Activated CD4-positive, alpha-beta memory T cell treated with anti-CD3 and anti-CD28 coated beads, Interleukin-2, amount 10 ng/mL, durations not matched to agents 7 days and 5 days (primary cell): ENCODE measurements around the gene SPOCK1. TPM values are rescaled to one million over a fixed set of nuclear protein-coding genes. Genes with fewer than 3 reads are reported as not detected.

Experiments used
- CTCF ChIA-PET: fragments of 350-600 bp; sonication (Branson Sonifier 250); formaldehyde crosslinking; loops from one replicate; lab custom pipeline; 2021; ENCODE audit warnings: antibody characterized with exemption, inconsistent platforms; lab: Charles Lee
- POLR2A ChIA-PET: fragments of 350-600 bp; sonication (Branson Sonifier 250); formaldehyde crosslinking; loops from one replicate; lab custom pipeline; 2021; ENCODE audit warnings: antibody characterized with exemption; lab: Charles Lee
- DNase-seq: peaks from one replicate; pipeline ENCODE4 v3.0.0-alpha.2; 2020
- H3K27ac Mint-ChIP-seq: one replicate; pipeline ENCODE4 v1.8.0; 2021; ENCODE audit warnings: mild to moderate bottlenecking, mixed read lengths
- H3K27me3 Mint-ChIP-seq: one replicate; pipeline ENCODE4 v1.8.0; 2021; ENCODE audit warnings: mixed read lengths
- H3K36me3 Mint-ChIP-seq: one replicate; pipeline ENCODE4 v1.8.0; 2021; ENCODE audit warnings: low read depth, mixed read lengths
- H3K4me1 Mint-ChIP-seq: one replicate; pipeline ENCODE4 v1.8.0; 2021; ENCODE audit warnings: mixed read lengths
- H3K4me3 Mint-ChIP-seq: one replicate; pipeline ENCODE4 v1.8.0; 2021; ENCODE audit warnings: mild to moderate bottlenecking, mixed read lengths
- H3K9me3 Mint-ChIP-seq: one replicate; pipeline ENCODE4 v1.8.0; 2021; ENCODE audit warnings: mixed read lengths
- total RNA-seq, 2 experiments: library from RNA; stranded (reverse); gene quantifications; one replicate each; pipeline ENCODE4 v1.2.3, GENCODE V29; 2021

Gene SPOCK1
- total RNA-seq, 2 experiments from 2014 or later, result 0.73 to 0.86 TPM

GRCh38 chr5:137352095-137352494, 147.0 kb downstream of the SPOCK1 start:
- H3K4me3 Mint-ChIP-seq, result no peak overlapping the region
- H3K27ac Mint-ChIP-seq, result no peak overlapping the region
- POLR2A ChIA-PET, result no interaction called here
- no peaks in the 10 kb centered on the region for H3K4me1 Mint-ChIP-seq
- no peak for DNase-seq
- CTCF ChIA-PET, result no interaction called here
- H3K36me3 Mint-ChIP-seq, result no peaks in the 10 kb centered on the region
- no peaks in the 10 kb centered on the region for H3K9me3 Mint-ChIP-seq
- peaks cover 2% of the 10 kb centered on the region for H3K27me3 Mint-ChIP-seq

GRCh38 chr5:137350791-137351190, 148.3 kb downstream of the SPOCK1 start:
- ChIA-PET POLR2A (no interaction called here), CTCF (no interaction called here)
- Mint-ChIP-seq H3K4me3 (no peak overlapping the region), H3K36me3 (no peaks in the 10 kb centered on the region), H3K4me1 (no peaks in the 10 kb centered on the region), H3K27ac (no peak overlapping the region), H3K27me3 (peaks cover 2% of the 10 kb centered on the region), H3K9me3 (no peaks in the 10 kb centered on the region)
- DNase-seq, result no peak

GRCh38 chr5:137348759-137349158, 150.4 kb downstream of the SPOCK1 start:
- no peaks in the 10 kb centered on the region for H3K4me1 Mint-ChIP-seq
- no peak overlapping the region for H3K27ac Mint-ChIP-seq
- no peaks in the 10 kb centered on the region for H3K9me3 Mint-ChIP-seq
- no peak for DNase-seq
- ChIA-PET CTCF (no interaction called here), POLR2A (no interaction called here)
- no peaks in the 10 kb centered on the region for H3K36me3 Mint-ChIP-seq
- no peak overlapping the region for H3K4me3 Mint-ChIP-seq
- no peaks in the 10 kb centered on the region for H3K27me3 Mint-ChIP-seq

GRCh38 chr5:137347865-137348264, 151.3 kb downstream of the SPOCK1 start:
- no peaks in the 10 kb centered on the region for H3K9me3 Mint-ChIP-seq
- no peaks in the 10 kb centered on the region for H3K36me3 Mint-ChIP-seq
- CTCF ChIA-PET, result no interaction called here
- H3K4me1 Mint-ChIP-seq, result no peaks in the 10 kb centered on the region
- H3K27me3 Mint-ChIP-seq, result no peaks in the 10 kb centered on the region
- POLR2A ChIA-PET, result no interaction called here
- no peak overlapping the region for H3K4me3 Mint-ChIP-seq
- H3K27ac Mint-ChIP-seq, result no peak overlapping the region
- DNase-seq, result no peak

GRCh38 chr5:137346281-137346680, 152.8 kb downstream of the SPOCK1 start:
- DNase-seq, result no peak
- H3K36me3 Mint-ChIP-seq, result no peaks in the 10 kb centered on the region
- CTCF ChIA-PET, result interaction anchor here (1.4 kb wide), 1 partner anchor 151 kb away, joined by 4 read pairs; no protein-coding TSS in a partner anchor
- no peaks in the 10 kb centered on the region for H3K4me1 Mint-ChIP-seq
- no peak overlapping the region for H3K4me3 Mint-ChIP-seq
- no peak overlapping the region for H3K27ac Mint-ChIP-seq
- H3K27me3 Mint-ChIP-seq, result no peaks in the 10 kb centered on the region
- POLR2A ChIA-PET, result no interaction called here
- H3K9me3 Mint-ChIP-seq, result no peaks in the 10 kb centered on the region

GRCh38 chr5:137345396-137345795, 153.7 kb downstream of the SPOCK1 start:
- no peaks in the 10 kb centered on the region for H3K9me3 Mint-ChIP-seq
- no peaks in the 10 kb centered on the region for H3K27me3 Mint-ChIP-seq
- no peak overlapping the region for H3K4me3 Mint-ChIP-seq
- no peaks in the 10 kb centered on the region for H3K4me1 Mint-ChIP-seq
- H3K27ac Mint-ChIP-seq, result no peak overlapping the region
- ChIA-PET POLR2A (no interaction called here), CTCF (interaction anchor here (0.7 to 1.7 kb wide), 11 partner anchors 8 to 396 kb away, joined by 3 to 12 read pairs (median 3); partner anchors contain the start of gene SPOCK1)
- DNase-seq, result no peak
- no peaks in the 10 kb centered on the region for H3K36me3 Mint-ChIP-seq

GRCh38 chr5:137344723-137345322, 154.3 kb downstream of the SPOCK1 start:
- peak; percentile 20 for DNase-seq
- ChIA-PET CTCF (interaction anchor here (0.7 to 1.7 kb wide), 11 partner anchors 8 to 397 kb away, joined by 3 to 12 read pairs (median 3); partner anchors contain the start of gene SPOCK1), POLR2A (no interaction called here)
- Mint-ChIP-seq H3K4me1 (no peaks in the 10 kb centered on the region), H3K27me3 (no peaks in the 10 kb centered on the region), H3K4me3 (no peak overlapping the region), H3K36me3 (no peaks in the 10 kb centered on the region), H3K9me3 (no peaks in the 10 kb centered on the region), H3K27ac (no peak overlapping the region)

- CTCF ChIA-PET, result interaction anchor here (1.7 kb wide), 1 partner anchor 24 kb away, joined by 12 read pairs; no protein-coding TSS in a partner anchor
- Mint-ChIP-seq H3K27ac (no peak overlapping the region), H3K4me3 (no peak overlapping the region), H3K36me3 (no peaks in the 10 kb centered on the region), H3K9me3 (no peaks in the 10 kb centered on the region), H3K4me1 (no peaks in the 10 kb centered on the region), H3K27me3 (no peaks in the 10 kb centered on the region)
- POLR2A ChIA-PET, result no interaction called here
- DNase-seq, result no peak
Observed at GRCh38 chr5:137344021-137344420, 155.1 kb downstream of the SPOCK1 start.

GRCh38 chr5:137342764-137343163, 156.4 kb downstream of the SPOCK1 start:
- H3K36me3 Mint-ChIP-seq, result no peaks in the 10 kb centered on the region
- no peak for DNase-seq
- H3K4me3 Mint-ChIP-seq, result no peak overlapping the region
- no peaks in the 10 kb centered on the region for H3K27me3 Mint-ChIP-seq
- H3K4me1 Mint-ChIP-seq, result no peaks in the 10 kb centered on the region
- ChIA-PET CTCF (no interaction called here), POLR2A (no interaction called here)
- H3K27ac Mint-ChIP-seq, result no peak overlapping the region
- H3K9me3 Mint-ChIP-seq, result no peaks in the 10 kb centered on the region

- CTCF ChIA-PET, result no interaction called here
- POLR2A ChIA-PET, result no interaction called here
- H3K27ac Mint-ChIP-seq, result no peak overlapping the region
- H3K4me1 Mint-ChIP-seq, result no peaks in the 10 kb centered on the region
- no peaks in the 10 kb centered on the region for H3K27me3 Mint-ChIP-seq
- H3K36me3 Mint-ChIP-seq, result no peaks in the 10 kb centered on the region
- no peak overlapping the region for H3K4me3 Mint-ChIP-seq
- no peaks in the 10 kb centered on the region for H3K9me3 Mint-ChIP-seq
- DNase-seq, result no peak
Observed at GRCh38 chr5:137341831-137342230, 157.3 kb downstream of the SPOCK1 start.

- no peaks in the 10 kb centered on the region for H3K27me3 Mint-ChIP-seq
- no peak overlapping the region for H3K4me3 Mint-ChIP-seq
- H3K4me1 Mint-ChIP-seq, result no peaks in the 10 kb centered on the region
- no peak overlapping the region for H3K27ac Mint-ChIP-seq
- POLR2A ChIA-PET, result no interaction called here
- no peaks in the 10 kb centered on the region for H3K9me3 Mint-ChIP-seq
- no peak for DNase-seq
- CTCF ChIA-PET, result interaction anchor here (0.9 kb wide), 1 partner anchor 20 kb away, joined by 5 read pairs; no protein-coding TSS in a partner anchor
- no peaks in the 10 kb centered on the region for H3K36me3 Mint-ChIP-seq
Observed at GRCh38 chr5:137340881-137341280, 158.2 kb downstream of the SPOCK1 start.

GRCh38 chr5:137336565-137337120, 162.5 kb downstream of the SPOCK1 start:
- Mint-ChIP-seq H3K27me3 (no peaks in the 10 kb centered on the region), H3K36me3 (no peaks in the 10 kb centered on the region), H3K4me1 (no peaks in the 10 kb centered on the region), H3K27ac (no peak overlapping the region), H3K9me3 (no peaks in the 10 kb centered on the region), H3K4me3 (no peak overlapping the region)
- CTCF ChIA-PET, result interaction anchor here (1.3 to 2.5 kb wide), 2 partner anchors 8 to 16 kb away, joined by 3 to 9 read pairs; no protein-coding TSS in a partner anchor
- POLR2A ChIA-PET, result no interaction called here
- no peak for DNase-seq

- ChIA-PET CTCF (interaction anchor here (1.3 to 2.5 kb wide), 2 partner anchors 9 to 16 kb away, joined by 3 to 9 read pairs; no protein-coding TSS in a partner anchor), POLR2A (no interaction called here)
- Mint-ChIP-seq H3K4me3 (no peak overlapping the region), H3K36me3 (no peaks in the 10 kb centered on the region), H3K27me3 (no peaks in the 10 kb centered on the region), H3K27ac (no peak overlapping the region), H3K9me3 (no peaks in the 10 kb centered on the region), H3K4me1 (no peaks in the 10 kb centered on the region)
- no peak for DNase-seq
Observed at GRCh38 chr5:137336161-137336560, 163.0 kb downstream of the SPOCK1 start.
